ENCODE data around the gene ITGA4. TPM values are rescaled to one million over a fixed set of nuclear protein-coding genes. Genes with fewer than 3 reads are reported as not detected.
A peak's percentile ranks its signal among the peaks of the same experiment; 100 is the strongest.

ITGA4 gene
- total RNA-seq, 6 experiments from 2014 or later = 21.0 to 33.5 (median 30.4) TPM

DNA sequence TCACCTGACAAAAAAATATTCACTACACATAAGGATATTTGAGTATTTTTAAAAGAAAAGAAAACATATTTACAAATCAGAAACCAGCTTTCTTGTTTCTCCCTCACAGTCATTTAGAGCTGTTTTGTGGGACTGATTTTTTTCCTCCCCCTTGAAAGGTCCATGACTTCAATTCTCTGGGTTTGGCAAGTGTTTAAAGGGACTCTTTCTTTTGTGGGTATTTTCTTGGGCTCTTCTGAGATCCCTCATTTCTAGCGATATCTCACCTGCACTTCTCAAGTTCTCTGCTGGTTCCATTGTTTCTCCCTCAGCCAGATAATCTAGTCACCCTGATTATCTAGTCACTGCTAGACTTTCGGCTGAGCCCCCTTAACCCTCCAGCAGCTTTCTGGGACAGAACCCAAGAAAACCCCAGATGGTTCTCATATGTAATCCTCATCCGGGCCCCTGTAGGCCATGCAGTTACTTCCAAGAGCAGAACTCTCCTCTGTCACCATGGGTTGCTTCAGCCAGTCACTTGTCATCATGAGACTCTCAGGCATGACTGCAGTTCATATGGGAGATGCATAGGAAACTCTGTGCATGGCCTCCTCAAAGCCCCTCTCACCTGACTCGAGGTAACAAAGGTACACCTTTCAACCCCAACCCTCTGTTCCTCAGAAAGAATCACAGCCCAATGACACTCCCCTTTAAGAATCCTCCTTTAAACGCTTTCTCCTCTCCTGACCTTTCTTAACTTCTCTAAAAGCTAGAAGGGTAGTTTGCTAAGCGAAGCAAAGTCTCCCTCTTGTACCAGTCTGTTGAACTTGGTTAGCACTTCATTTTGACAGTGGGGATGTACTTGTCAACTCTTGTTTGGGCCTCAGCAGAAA is 36.7 kb upstream of the ITGA4 start:
- Mint-ChIP-seq H3K27me3 (ENCODE audit: insufficient read depth) (no peaks in the 10 kb centered on the region; the same call in 1 of the 2 replicates), H3K9me3 (peaks cover 3% of the 10 kb centered on the region), H3K4me1 (ENCODE audit: low read depth) (no peaks in the 10 kb centered on the region), H3K27ac (no peak overlapping the region), H3K36me3 (ENCODE audit: low read depth) (no peaks in the 10 kb centered on the region), H3K4me3 (no peak overlapping the region)
- TF ChIP-seq, protein P1, sequence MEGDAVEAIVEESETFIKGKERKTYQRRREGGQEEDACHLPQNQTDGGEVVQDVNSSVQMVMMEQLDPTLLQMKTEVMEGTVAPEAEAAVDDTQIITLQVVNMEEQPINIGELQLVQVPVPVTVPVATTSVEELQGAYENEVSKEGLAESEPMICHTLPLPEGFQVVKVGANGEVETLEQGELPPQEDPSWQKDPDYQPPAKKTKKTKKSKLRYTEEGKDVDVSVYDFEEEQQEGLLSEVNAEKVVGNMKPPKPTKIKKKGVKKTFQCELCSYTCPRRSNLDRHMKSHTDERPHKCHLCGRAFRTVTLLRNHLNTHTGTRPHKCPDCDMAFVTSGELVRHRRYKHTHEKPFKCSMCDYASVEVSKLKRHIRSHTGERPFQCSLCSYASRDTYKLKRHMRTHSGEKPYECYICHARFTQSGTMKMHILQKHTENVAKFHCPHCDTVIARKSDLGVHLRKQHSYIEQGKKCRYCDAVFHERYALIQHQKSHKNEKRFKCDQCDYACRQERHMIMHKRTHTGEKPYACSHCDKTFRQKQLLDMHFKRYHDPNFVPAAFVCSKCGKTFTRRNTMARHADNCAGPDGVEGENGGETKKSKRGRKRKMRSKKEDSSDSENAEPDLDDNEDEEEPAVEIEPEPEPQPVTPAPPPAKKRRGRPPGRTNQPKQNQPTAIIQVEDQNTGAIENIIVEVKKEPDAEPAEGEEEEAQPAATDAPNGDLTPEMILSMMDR (IDR thresholded peaks at IDR 0.05) = no peak
- DNase-seq = no peak

DNA sequence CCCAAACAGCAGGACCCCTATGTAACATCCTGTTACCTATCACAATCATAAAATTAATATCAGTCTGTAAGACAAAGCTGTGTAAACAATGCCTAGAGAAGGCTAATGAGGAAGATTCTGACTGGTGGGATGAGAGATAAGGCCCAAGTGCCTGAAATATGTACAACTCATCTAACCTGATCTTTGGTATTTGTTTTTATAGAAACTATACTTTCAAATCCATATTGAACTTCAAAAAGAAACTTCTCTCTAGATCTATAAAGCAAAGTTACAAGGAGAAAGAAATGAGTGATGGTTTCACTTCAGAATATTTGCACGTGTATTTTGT is 36.1 kb upstream of the ITGA4 start:
- H3K27ac Mint-ChIP-seq = no peak overlapping the region
- H3K27me3 Mint-ChIP-seq (ENCODE audit: insufficient read depth) = no peaks in the 10 kb centered on the region; the same call in 1 of the 2 replicates
- no peaks in the 10 kb centered on the region for H3K9me3 Mint-ChIP-seq
- no peaks in the 10 kb centered on the region for H3K4me1 Mint-ChIP-seq (ENCODE audit: low read depth)
- no peak for DNase-seq
- TF ChIP-seq, protein P1 (IDR thresholded peaks at IDR 0.05) = no peak
- H3K36me3 Mint-ChIP-seq (ENCODE audit: low read depth) = no peaks in the 10 kb centered on the region
- H3K4me3 Mint-ChIP-seq = no peak overlapping the region

GRCh38 chr2:181421464-181421863 is 35.7 kb upstream of the ITGA4 start:
- Mint-ChIP-seq H3K27me3 (ENCODE audit: insufficient read depth) (no peaks in the 10 kb centered on the region; the same call in 1 of the 2 replicates), H3K4me1 (ENCODE audit: low read depth) (no peaks in the 10 kb centered on the region), H3K4me3 (no peak overlapping the region), H3K9me3 (no peaks in the 10 kb centered on the region), H3K36me3 (ENCODE audit: low read depth) (no peaks in the 10 kb centered on the region), H3K27ac (no peak overlapping the region)
- TF ChIP-seq, protein P1 (IDR thresholded peaks at IDR 0.05) = no peak
- no peak for DNase-seq

GRCh38 chr2:181426672-181427071 is 30.5 kb upstream of the ITGA4 start:
- no peaks in the 10 kb centered on the region for H3K27me3 Mint-ChIP-seq (ENCODE audit: insufficient read depth)
- TF ChIP-seq, protein P1 (IDR thresholded peaks at IDR 0.05) = no peak
- DNase-seq = no peak
- no peak overlapping the region for H3K4me3 Mint-ChIP-seq
- H3K9me3 Mint-ChIP-seq = no peaks in the 10 kb centered on the region
- H3K36me3 Mint-ChIP-seq (ENCODE audit: low read depth) = no peaks in the 10 kb centered on the region
- no peak overlapping the region for H3K27ac Mint-ChIP-seq
- H3K4me1 Mint-ChIP-seq (ENCODE audit: low read depth) = no peaks in the 10 kb centered on the region

DNA sequence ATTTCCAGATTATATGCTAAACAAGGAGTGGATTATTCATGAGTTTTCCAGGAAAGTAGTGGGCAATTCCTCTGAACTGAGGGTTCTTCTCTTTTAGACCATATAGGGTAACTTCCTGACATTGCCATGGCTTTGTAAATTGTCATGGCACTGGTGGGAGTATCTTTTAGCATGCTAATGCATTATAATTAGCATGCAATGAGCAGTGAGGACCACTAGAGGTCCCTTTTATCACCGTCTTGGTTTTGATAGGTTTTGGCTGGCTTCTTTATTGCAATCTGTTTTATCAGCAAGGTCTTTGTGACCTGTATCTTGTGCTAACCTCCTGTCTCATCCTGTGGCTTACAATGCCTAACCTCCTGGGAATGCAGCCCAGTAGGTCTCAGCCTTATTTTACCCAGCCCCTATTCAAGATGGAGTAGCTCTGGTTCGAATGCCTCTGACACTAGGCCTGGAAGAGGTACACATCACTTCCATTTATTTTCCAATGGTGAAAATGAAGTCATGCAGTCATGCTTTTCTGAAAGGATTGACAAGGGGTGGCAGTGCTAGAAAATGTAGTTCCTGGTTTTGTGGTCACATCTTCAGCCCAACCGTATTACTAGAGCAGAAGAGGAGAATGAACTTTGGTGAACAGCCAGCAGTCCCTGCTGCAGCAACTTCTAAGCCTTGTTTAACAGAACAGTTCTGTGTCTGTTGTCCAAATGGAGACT is 26.6 kb upstream of the ITGA4 start:
- no peak overlapping the region for H3K4me3 Mint-ChIP-seq
- H3K27me3 Mint-ChIP-seq (ENCODE audit: insufficient read depth) = no peaks in the 10 kb centered on the region; the same call in 1 of the 2 replicates
- H3K36me3 Mint-ChIP-seq (ENCODE audit: low read depth) = no peaks in the 10 kb centered on the region
- DNase-seq = peak; percentile 1
- no peak overlapping the region for H3K27ac Mint-ChIP-seq
- no peaks in the 10 kb centered on the region for H3K9me3 Mint-ChIP-seq
- TF ChIP-seq, protein P1 (IDR thresholded peaks at IDR 0.05) = peak; percentile 78
- H3K4me1 Mint-ChIP-seq (ENCODE audit: low read depth) = no peaks in the 10 kb centered on the region

Data from HFFc6 (cell line).